ENCODE measurements around the gene COL23A1. TPM values are rescaled to one million over a fixed set of nuclear protein-coding genes. Genes with fewer than 3 reads are reported as not detected.

COL23A1 gene
- total RNA-seq, 4 donors from 2014 or later: 0.93 to 4.6 (median 2.4) TPM

DNA sequence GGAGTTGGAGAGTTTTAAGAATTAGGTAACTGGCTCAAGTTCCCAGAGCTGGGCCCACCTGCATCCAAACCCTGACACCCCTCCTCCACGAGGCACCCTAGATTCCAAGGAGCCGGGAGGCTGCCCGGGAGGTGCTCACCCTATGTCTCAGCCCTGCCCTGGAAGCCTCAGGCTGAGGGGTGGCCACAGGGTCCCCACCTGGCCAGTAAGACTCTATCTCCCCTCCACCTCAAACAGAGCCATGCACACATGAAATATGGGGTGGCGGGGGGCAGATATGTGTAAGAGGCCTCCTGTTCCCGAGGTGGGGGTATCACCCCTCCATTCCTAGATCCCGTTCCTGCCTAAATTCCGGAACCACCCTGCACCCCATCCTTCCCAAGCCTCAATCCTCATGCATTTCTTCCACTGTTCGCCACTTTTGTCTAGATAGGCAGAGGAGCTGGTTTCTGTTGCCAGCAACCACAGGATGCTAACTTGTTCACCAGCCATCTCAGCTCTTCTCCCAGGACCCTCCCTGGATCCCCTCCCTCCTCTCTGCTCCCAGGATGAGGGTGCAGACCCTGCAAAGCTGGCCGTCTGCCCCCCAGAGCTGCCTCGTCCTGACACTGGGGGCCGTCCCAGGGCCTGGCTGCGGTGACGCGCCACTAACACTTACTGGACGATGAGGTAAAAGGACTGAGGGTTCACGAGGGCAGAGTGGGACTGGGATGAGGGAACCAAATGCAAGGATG, 44.1 kb downstream of the COL23A1 start:
- no peak for TF ChIP-seq EP300 (IDR thresholded peaks at IDR 0.05)
- TF ChIP-seq POLR2AphosphoS5 (IDR thresholded peaks at IDR 0.05): no peak
- TF ChIP-seq, protein P1, sequence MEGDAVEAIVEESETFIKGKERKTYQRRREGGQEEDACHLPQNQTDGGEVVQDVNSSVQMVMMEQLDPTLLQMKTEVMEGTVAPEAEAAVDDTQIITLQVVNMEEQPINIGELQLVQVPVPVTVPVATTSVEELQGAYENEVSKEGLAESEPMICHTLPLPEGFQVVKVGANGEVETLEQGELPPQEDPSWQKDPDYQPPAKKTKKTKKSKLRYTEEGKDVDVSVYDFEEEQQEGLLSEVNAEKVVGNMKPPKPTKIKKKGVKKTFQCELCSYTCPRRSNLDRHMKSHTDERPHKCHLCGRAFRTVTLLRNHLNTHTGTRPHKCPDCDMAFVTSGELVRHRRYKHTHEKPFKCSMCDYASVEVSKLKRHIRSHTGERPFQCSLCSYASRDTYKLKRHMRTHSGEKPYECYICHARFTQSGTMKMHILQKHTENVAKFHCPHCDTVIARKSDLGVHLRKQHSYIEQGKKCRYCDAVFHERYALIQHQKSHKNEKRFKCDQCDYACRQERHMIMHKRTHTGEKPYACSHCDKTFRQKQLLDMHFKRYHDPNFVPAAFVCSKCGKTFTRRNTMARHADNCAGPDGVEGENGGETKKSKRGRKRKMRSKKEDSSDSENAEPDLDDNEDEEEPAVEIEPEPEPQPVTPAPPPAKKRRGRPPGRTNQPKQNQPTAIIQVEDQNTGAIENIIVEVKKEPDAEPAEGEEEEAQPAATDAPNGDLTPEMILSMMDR (IDR thresholded peaks at IDR 0.05): no peak
- TF ChIP-seq POLR2A (IDR thresholded peaks at IDR 0.05): no peak
- H3K27ac ChIP-seq: no peak overlapping the region
- no peaks in the 10 kb centered on the region for H3K9me3 ChIP-seq
- no peaks in the 10 kb centered on the region for H3K27me3 ChIP-seq
- H3K36me3 ChIP-seq: no peaks in the 10 kb centered on the region
- no peak for ATAC-seq
- peaks cover 0 to 16% (median 0%) of the 10 kb centered on the region in 3 donors for H3K4me1 ChIP-seq
- 100% methylated on average over 1 to 3 of the region's 16 CpGs for WGBS, 2 donors (ENCODE audit: low coverage in 1 of 2)
- no peak overlapping the region for H3K4me3 ChIP-seq

DNA sequence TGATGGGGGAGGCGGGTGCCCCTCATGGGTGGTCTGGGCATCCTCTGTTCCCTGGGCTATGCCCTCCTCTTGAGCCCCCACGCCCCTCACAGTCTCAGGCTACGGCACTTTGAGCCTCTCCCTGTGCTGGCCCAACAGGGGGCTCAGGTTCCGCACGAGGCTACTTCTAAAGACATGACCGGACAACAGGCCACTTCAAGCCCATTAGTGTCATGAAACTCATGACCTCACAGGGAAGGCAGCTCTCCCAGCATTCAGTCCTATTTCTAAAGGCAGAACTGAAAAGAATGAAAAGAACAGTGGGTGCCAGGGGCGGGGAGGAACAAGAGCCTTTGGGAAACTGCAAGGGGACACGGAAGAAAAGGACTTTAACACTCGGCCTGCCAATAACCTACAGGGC, 45.0 kb downstream of the COL23A1 start:
- Histone ChIP-seq H3K27ac (no peak overlapping the region), H3K36me3 (no peaks in the 10 kb centered on the region), H3K9me3 (no peaks in the 10 kb centered on the region), H3K4me3 (no peak overlapping the region), H3K4me1 (peaks cover 0 to 16% (median 0%) of the 10 kb centered on the region in 3 donors), H3K27me3 (no peaks in the 10 kb centered on the region)
- TF ChIP-seq POLR2A (IDR thresholded peaks at IDR 0.05) (no peak), POLR2AphosphoS5 (IDR thresholded peaks at IDR 0.05) (no peak), EP300 (IDR thresholded peaks at IDR 0.05) (no peak)
- TF ChIP-seq, protein P1 (IDR thresholded peaks at IDR 0.05): no peak
- no peak for ATAC-seq
- WGBS, 2 donors (ENCODE audit: low coverage in 1 of 2): 43 to 60% methylated on average over 1 of the region's 9 CpGs

DNA sequence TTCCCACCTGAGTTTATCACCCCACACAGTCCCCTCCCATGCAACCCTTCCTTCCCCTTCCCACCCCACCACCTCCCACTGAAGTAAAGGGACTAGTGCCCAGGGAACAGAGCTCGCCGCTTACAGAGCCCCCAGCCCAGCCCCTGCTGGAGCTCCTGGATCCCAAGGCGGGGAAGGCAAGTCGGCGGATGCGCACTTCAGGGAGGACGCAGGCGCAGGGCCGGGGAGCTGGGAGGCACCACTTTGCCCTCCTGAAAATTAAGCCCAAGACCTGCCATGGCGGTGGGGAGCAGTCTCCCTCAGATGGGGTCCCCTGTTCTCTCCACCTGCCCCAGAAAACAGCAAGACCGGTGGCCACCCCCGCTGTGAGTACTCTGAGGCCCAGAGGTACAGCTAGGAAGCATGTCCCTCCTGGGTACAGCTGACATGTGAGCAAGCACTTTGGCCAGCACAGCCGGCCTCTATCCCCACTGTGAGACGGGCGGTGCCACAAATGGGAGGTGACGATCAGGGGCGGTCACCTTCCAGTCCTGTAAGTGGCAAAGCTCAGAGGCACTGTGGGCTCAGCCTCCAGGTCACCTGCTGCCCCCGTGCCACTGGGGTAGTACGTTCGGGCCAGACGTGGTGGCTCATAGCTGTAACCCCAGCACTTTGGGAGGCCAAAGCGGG, 45.9 kb downstream of the COL23A1 start:
- ATAC-seq: no peak
- 100% methylated on average over 4 of the region's 22 CpGs; no CpG with 5 or more reads in 1 of the 2 donors for WGBS, 2 donors (ENCODE audit: low coverage in 1 of 2)
- peaks cover 0 to 16% (median 0%) of the 10 kb centered on the region in 3 donors for H3K4me1 ChIP-seq
- TF ChIP-seq EP300 (IDR thresholded peaks at IDR 0.05) (no peak), POLR2AphosphoS5 (IDR thresholded peaks at IDR 0.05) (no peak), POLR2A (IDR thresholded peaks at IDR 0.05) (no peak)
- TF ChIP-seq, protein P1 (IDR thresholded peaks at IDR 0.05): no peak
- H3K36me3 ChIP-seq: no peaks in the 10 kb centered on the region
- no peaks in the 10 kb centered on the region for H3K27me3 ChIP-seq
- H3K9me3 ChIP-seq: no peaks in the 10 kb centered on the region
- no peak overlapping the region for H3K27ac ChIP-seq
- no peak overlapping the region for H3K4me3 ChIP-seq

DNA sequence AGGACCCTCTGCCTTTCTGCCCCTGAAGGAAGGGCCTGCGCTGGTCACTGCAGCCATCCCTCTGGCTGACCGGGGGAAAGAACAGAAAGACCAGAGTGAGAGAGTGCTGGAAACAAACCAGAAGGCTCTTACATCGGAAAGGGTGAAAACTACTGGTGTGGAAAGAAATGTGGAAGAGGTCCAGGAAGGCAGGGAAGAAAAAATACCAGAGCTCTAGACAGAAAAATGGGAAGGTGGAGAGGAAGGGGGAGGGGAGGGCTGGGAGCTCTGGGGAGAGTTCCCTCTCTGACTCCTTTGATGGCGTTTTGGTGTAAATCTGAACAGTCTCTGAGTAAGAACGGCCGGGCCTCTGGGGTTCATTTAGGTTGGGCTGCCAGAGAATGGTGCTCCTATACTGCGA, 47.7 kb downstream of the COL23A1 start:
- H3K4me1 ChIP-seq: peaks cover 0 to 34% (median 0%) of the 10 kb centered on the region in 3 donors
- no peak overlapping the region for H3K4me3 ChIP-seq
- no peaks in the 10 kb centered on the region for H3K36me3 ChIP-seq
- H3K27me3 ChIP-seq: no peaks in the 10 kb centered on the region
- 6 to 16% methylated on average over 6 to 7 of the region's 7 CpGs for WGBS, 2 donors (ENCODE audit: low coverage in 1 of 2)
- peak overlapping the region in 3 of 4 donors; percentile 39 to 69 (median 60) for H3K27ac ChIP-seq
- ATAC-seq: peak; percentile 72
- no peaks in the 10 kb centered on the region for H3K9me3 ChIP-seq
- TF ChIP-seq POLR2AphosphoS5 (IDR thresholded peaks at IDR 0.05) (peak; percentile 39), POLR2A (IDR thresholded peaks at IDR 0.05) (no peak), EP300 (IDR thresholded peaks at IDR 0.05) (no peak)
- TF ChIP-seq, protein P1 (IDR thresholded peaks at IDR 0.05): no peak

All from gastroesophageal sphincter (tissue), 4 donors.